ENCODE data around the gene TGIF1. TPM values are rescaled to one million over a fixed set of nuclear protein-coding genes. Genes with fewer than 3 reads are reported as not detected.

TGIF1 gene
- total RNA-seq, 2 donors from 2014 or later: 56.3 to 71.7 TPM

- H3K9me3 ChIP-seq (ENCODE audit: control insufficient read depth, low read length, poor library complexity, severe bottlenecking): no peaks in the 10 kb centered on the region
- DNase-seq (no peak), ATAC-seq (no peak)
- Mint-ChIP-seq H3K27ac (no peak overlapping the region), H3K27me3 (no peaks in the 10 kb centered on the region), H3K4me3 (no peak overlapping the region), H3K4me1 (no peaks in the 10 kb centered on the region), H3K36me3 (ENCODE audit: low read depth) (no peaks in the 10 kb centered on the region)
These were observed 31.9 kb upstream of the TGIF1 start for GRCh38 chr18:3418083-3418482.

DNA sequence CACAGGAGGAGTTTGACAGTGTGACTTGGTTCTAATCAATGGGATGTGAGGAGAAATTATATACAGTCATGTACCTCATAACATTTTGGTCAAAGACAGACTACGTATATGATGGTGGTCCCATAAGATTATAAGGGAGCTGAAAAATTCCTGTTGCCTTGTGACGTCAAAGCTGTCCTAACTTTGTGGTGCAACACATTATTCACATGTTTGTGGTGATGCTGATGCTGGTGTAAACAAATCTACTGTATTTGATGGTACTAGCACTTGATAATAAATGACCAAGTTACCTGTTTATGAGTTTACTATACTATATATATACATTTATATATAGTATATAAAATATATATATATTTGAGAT is 29.1 kb upstream of the TGIF1 start:
- Mint-ChIP-seq H3K36me3 (ENCODE audit: low read depth) (no peaks in the 10 kb centered on the region), H3K27ac (no peak overlapping the region), H3K4me1 (no peaks in the 10 kb centered on the region), H3K27me3 (no peaks in the 10 kb centered on the region), H3K4me3 (no peak overlapping the region)
- no peaks in the 10 kb centered on the region for H3K9me3 ChIP-seq (ENCODE audit: control insufficient read depth, low read length, poor library complexity, severe bottlenecking)
- ATAC-seq: no peak
- no peak for DNase-seq

DNA sequence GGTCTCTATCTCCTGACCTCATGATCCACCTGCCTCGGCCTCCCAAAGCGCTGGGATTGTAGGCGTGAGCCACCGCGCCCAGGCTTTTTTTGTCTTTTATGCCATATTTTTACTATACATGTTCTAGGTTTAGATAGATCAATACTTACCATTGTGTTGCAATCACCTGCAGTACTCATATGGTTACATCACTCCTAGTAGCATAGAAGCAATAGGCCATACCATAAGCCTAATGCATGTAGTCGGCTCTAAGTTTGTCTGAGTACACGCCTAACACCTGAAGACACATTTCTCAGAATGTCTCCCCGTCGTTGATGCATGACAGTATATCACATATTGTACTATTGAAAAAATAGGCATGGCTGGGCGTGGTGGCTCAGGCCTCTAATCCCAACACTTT is 27.1 kb upstream of the TGIF1 start:
- H3K27ac Mint-ChIP-seq: no peak overlapping the region
- no peaks in the 10 kb centered on the region for H3K36me3 Mint-ChIP-seq (ENCODE audit: low read depth)
- no peak overlapping the region for H3K4me3 Mint-ChIP-seq
- DNase-seq (no peak), ATAC-seq (no peak)
- no peaks in the 10 kb centered on the region for H3K27me3 Mint-ChIP-seq
- H3K4me1 Mint-ChIP-seq: no peaks in the 10 kb centered on the region
- H3K9me3 ChIP-seq (ENCODE audit: control insufficient read depth, low read length, poor library complexity, severe bottlenecking): no peaks in the 10 kb centered on the region

- H3K36me3 Mint-ChIP-seq (ENCODE audit: low read depth): no peaks in the 10 kb centered on the region
- no peak overlapping the region for H3K27ac Mint-ChIP-seq
- ATAC-seq (no peak), DNase-seq (no peak)
- H3K4me3 Mint-ChIP-seq: no peak overlapping the region
- no peaks in the 10 kb centered on the region for H3K4me1 Mint-ChIP-seq
- H3K9me3 ChIP-seq (ENCODE audit: control insufficient read depth, low read length, poor library complexity, severe bottlenecking): no peaks in the 10 kb centered on the region
- no peaks in the 10 kb centered on the region for H3K27me3 Mint-ChIP-seq
These were observed 25.6 kb upstream of the TGIF1 start for GRCh38 chr18:3424280-3424890.

DNA sequence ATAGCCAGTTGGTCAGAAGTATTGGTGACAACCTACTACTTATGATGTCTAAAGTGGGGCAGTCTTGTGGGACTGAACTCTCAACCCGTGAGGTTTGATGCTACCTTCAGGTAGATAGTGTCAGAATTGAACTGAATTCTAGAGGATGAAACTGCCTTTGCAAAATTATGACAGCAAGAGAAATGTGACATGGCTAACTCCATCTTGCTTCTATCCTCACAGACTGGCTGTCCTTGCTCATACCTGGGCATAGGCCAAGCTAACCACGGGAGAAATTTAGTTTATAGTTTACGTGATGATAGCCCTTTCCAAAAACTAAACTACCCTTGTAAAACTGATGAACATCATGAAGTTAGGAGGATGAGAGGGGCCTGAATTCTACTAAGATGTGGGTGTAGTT is 24.9 kb upstream of the TGIF1 start:
- H3K9me3 ChIP-seq (ENCODE audit: control insufficient read depth, low read length, poor library complexity, severe bottlenecking): no peaks in the 10 kb centered on the region
- no peak overlapping the region for H3K27ac Mint-ChIP-seq
- no peak overlapping the region for H3K4me3 Mint-ChIP-seq
- no peaks in the 10 kb centered on the region for H3K27me3 Mint-ChIP-seq
- no peaks in the 10 kb centered on the region for H3K36me3 Mint-ChIP-seq (ENCODE audit: low read depth)
- DNase-seq: no peak
- ATAC-seq: no peak
- no peaks in the 10 kb centered on the region for H3K4me1 Mint-ChIP-seq

- ATAC-seq (no peak), DNase-seq (no peak)
- no peaks in the 10 kb centered on the region for H3K9me3 ChIP-seq (ENCODE audit: control insufficient read depth, low read length, poor library complexity, severe bottlenecking)
- Mint-ChIP-seq H3K27me3 (no peaks in the 10 kb centered on the region), H3K4me1 (no peaks in the 10 kb centered on the region), H3K4me3 (no peak overlapping the region), H3K27ac (no peak overlapping the region), H3K36me3 (ENCODE audit: low read depth) (no peaks in the 10 kb centered on the region)
These were observed 24.5 kb upstream of the TGIF1 start for GRCh38 chr18:3425446-3425845.

- Mint-ChIP-seq H3K27me3 (no peaks in the 10 kb centered on the region), H3K4me3 (no peak overlapping the region), H3K36me3 (ENCODE audit: low read depth) (no peaks in the 10 kb centered on the region), H3K4me1 (no peaks in the 10 kb centered on the region), H3K27ac (no peak overlapping the region)
- H3K9me3 ChIP-seq (ENCODE audit: control insufficient read depth, low read length, poor library complexity, severe bottlenecking): no peaks in the 10 kb centered on the region
- DNase-seq: no peak
- ATAC-seq: no peak
These were observed 23.9 kb upstream of the TGIF1 start for GRCh38 chr18:3426074-3426473.

GRCh38 chr18:3427944-3428343 is 22.0 kb upstream of the TGIF1 start:
- no peak overlapping the region for H3K4me3 Mint-ChIP-seq
- no peaks in the 10 kb centered on the region for H3K36me3 Mint-ChIP-seq (ENCODE audit: low read depth)
- no peak overlapping the region for H3K27ac Mint-ChIP-seq
- H3K4me1 Mint-ChIP-seq: no peaks in the 10 kb centered on the region
- H3K27me3 Mint-ChIP-seq: no peaks in the 10 kb centered on the region
- no peak for DNase-seq
- H3K9me3 ChIP-seq (ENCODE audit: control insufficient read depth, low read length, poor library complexity, severe bottlenecking): no peaks in the 10 kb centered on the region
- ATAC-seq: no peak

DNA sequence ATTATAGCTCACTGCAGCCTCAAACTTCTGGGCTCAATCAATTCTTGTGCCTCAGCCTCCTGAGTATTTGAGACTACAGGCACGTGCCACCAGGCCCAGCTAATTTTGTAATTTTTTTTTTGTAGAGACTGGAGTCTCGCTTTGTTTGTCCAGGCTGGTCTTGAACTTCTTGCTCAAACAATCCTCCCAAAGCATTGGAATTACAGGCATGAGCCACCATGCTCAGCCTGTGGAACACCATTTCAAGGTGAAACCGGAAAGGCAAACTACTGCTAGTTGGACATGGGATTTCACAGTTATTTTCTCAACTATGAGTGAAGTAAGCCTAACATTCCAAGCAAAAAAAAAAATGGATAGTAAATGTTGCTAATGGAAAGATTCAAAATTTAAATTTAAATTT is 20.9 kb upstream of the TGIF1 start:
- Mint-ChIP-seq H3K4me1 (no peaks in the 10 kb centered on the region), H3K36me3 (ENCODE audit: low read depth) (no peaks in the 10 kb centered on the region), H3K4me3 (no peak overlapping the region), H3K27me3 (no peaks in the 10 kb centered on the region), H3K27ac (no peak overlapping the region)
- no peak for ATAC-seq
- H3K9me3 ChIP-seq (ENCODE audit: control insufficient read depth, low read length, poor library complexity, severe bottlenecking): no peaks in the 10 kb centered on the region
- no peak for DNase-seq

DNA sequence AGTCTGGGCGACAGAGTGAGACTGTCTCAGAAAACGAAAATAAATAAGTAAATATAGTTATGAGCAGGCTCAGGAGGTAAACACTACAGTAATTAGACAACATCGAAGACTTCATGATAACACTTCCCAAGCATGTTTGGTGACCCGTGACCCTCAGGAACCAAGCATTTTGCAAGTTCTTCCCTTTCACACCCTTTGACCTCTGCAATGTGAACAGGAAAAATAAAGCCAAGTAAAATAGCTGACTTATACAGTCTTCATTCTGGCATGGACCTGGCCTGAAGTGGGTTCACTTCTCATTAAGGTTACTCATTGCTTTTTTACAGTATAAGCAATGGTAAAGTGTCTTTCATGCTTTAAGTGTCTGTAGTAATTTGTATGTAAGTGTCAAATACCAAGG is 15.3 kb upstream of the TGIF1 start:
- Mint-ChIP-seq H3K27ac (no peak overlapping the region), H3K4me1 (peaks cover 2% of the 10 kb centered on the region), H3K4me3 (no peak overlapping the region), H3K27me3 (no peaks in the 10 kb centered on the region), H3K36me3 (ENCODE audit: low read depth) (no peaks in the 10 kb centered on the region)
- H3K9me3 ChIP-seq (ENCODE audit: control insufficient read depth, low read length, poor library complexity, severe bottlenecking): no peaks in the 10 kb centered on the region
- DNase-seq: no peak
- ATAC-seq: no peak

- Mint-ChIP-seq H3K4me1 (peaks cover 2% of the 10 kb centered on the region), H3K27me3 (no peaks in the 10 kb centered on the region), H3K36me3 (ENCODE audit: low read depth) (no peaks in the 10 kb centered on the region), H3K27ac (no peak overlapping the region), H3K4me3 (no peak overlapping the region)
- H3K9me3 ChIP-seq (ENCODE audit: control insufficient read depth, low read length, poor library complexity, severe bottlenecking): no peaks in the 10 kb centered on the region
- ATAC-seq (no peak), DNase-seq (no peak)
These were observed 9.6 kb upstream of the TGIF1 start for GRCh38 chr18:3440341-3440740.

GRCh38 chr18:3441290-3441689 is 8.7 kb upstream of the TGIF1 start:
- DNase-seq: no peak
- ATAC-seq: peak; percentile 60

GRCh38 chr18:3442919-3443318 is 7.1 kb upstream of the TGIF1 start:
- H3K36me3 Mint-ChIP-seq (ENCODE audit: low read depth): no peaks in the 10 kb centered on the region
- H3K27ac Mint-ChIP-seq: no peak overlapping the region
- no peak for ATAC-seq
- H3K9me3 ChIP-seq (ENCODE audit: control insufficient read depth, low read length, poor library complexity, severe bottlenecking): no peaks in the 10 kb centered on the region
- no peaks in the 10 kb centered on the region for H3K27me3 Mint-ChIP-seq
- DNase-seq: no peak
- no peak overlapping the region for H3K4me3 Mint-ChIP-seq
- H3K4me1 Mint-ChIP-seq: peaks cover 2% of the 10 kb centered on the region

More at GRCh38 chr18:3441290-3441689, 8.7 kb upstream of the TGIF1 start:
- no peaks in the 10 kb centered on the region for H3K36me3 Mint-ChIP-seq (ENCODE audit: low read depth)
- H3K4me1 Mint-ChIP-seq: no peaks in the 10 kb centered on the region
- H3K27me3 Mint-ChIP-seq: no peaks in the 10 kb centered on the region
- H3K27ac Mint-ChIP-seq: no peak overlapping the region
- no peaks in the 10 kb centered on the region for H3K9me3 ChIP-seq (ENCODE audit: control insufficient read depth, low read length, poor library complexity, severe bottlenecking)
- no peak overlapping the region for H3K4me3 Mint-ChIP-seq

GRCh38 chr18:3444296-3444695 is 5.7 kb upstream of the TGIF1 start:
- no peak for ATAC-seq
- Mint-ChIP-seq H3K36me3 (ENCODE audit: low read depth) (no peaks in the 10 kb centered on the region), H3K4me3 (no peak overlapping the region), H3K27ac (no peak overlapping the region), H3K27me3 (no peaks in the 10 kb centered on the region), H3K4me1 (peaks cover 11% of the 10 kb centered on the region)
- DNase-seq: no peak
- H3K9me3 ChIP-seq (ENCODE audit: control insufficient read depth, low read length, poor library complexity, severe bottlenecking): no peaks in the 10 kb centered on the region

All from T-helper 17 cell (primary cell).